Activated CD4-positive, alpha-beta T cell treated with anti-CD3 and anti-CD28 coated beads for 4 hours (primary cell): ENCODE data around the gene MUC6.
"Not testable (repeated sequence)": the region's sequence is repeated elsewhere in the genome, so short reads cannot be mapped to it uniquely, and the experiment has no call there.

ENCODE experiments used
- DNase-seq, 2 donors: peaks; one replicate each; pipeline ENCODE4 v3.0.0-alpha.2; 2020

Gene MUC6

DNA sequence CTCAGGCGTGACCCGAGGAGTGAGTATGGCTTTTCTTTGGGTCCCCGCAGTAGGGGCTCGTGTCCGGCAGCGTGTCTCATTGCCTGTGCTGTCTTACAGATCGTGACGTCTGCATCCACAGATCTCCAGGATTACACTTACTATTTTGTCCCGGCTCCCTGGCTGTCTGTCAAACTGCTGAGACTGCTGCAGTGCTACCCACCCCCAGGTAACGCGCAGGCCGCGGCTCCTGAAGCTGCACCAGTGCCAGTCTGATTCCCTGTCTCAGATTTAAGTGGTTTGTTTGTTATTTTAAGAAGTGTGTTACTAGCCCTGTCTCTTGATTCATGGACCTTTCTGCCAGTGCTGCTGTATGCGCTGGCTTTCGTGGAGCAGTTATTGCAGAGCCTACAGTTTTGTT is 52.0 kb downstream of the MUC6 start:
- no peak for DNase-seq

- DNase-seq: no peak
Measured at GRCh38 chr11:981764-982163, 54.8 kb downstream of the MUC6 start.

- DNase-seq: no peak
Measured at GRCh38 chr11:980438-981357, 55.8 kb downstream of the MUC6 start.

GRCh38 chr11:978781-979180 is 57.7 kb downstream of the MUC6 start:
- DNase-seq: no peak

DNA sequence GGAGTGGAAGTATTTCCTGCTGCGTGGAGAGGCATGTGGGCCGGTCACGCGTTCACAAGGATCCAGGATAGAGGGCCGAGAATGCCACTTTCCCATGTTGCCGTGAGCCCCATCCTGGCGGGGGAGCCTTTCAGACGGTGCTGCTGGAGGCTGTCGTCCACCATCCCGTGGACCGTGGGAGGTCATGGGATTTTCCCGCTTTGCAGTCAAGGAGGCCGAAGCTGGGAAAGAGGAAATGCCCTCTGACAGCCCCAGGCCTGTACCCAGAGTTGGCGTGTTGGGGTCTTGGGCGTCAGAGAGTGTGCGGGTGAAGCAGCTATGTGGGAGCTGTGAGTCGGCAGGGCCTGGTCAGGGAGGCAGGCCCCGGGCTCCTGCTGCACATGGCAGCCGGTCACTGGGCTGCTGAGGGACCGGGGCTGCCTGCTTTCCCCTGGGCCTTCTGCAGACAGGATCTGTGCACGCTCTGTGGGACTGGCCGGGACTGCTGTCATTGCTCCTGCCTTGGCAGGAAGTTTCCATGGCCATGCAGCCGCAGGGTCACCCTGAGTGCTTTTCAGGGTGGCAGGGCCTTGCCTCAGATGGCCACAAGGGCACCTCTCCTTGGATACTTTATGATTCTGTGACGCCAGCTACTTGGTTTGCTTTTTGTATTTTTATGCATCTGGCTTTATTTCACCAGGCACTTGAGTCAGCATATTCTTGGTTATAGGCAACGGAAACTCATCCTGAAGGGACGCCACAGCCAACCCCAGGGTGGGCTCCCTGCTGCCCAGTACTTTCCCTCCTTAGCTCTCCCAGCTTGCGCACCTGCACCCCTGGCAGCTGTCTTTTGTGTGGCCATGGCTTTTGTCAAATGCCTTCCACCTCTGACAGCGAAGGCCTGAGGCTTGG is 58.4 kb downstream of the MUC6 start:
- no peak for DNase-seq

GRCh38 chr11:976431-977160 is 59.9 kb downstream of the MUC6 start:
- no peak for DNase-seq

DNA sequence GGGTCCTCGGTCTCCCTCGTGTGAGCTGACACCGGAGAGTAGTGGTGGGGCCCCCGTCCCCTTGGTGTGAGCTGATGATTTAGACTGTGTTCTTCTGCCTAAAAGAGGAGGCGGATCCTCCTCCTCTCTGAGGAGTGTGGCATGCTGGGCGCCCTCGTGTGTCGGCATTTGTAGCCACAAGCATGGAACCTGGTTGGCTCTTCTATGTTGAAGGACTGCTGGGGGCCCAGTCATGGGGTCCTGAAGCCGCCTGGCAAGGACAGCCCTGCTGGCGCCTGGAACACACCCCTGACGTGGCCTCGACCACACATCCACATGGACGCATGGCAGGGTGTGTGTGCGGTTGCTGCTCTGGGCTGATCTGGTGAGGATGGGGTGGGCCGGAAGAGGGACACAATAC is 60.7 kb downstream of the MUC6 start:
- DNase-seq: no peak

DNA sequence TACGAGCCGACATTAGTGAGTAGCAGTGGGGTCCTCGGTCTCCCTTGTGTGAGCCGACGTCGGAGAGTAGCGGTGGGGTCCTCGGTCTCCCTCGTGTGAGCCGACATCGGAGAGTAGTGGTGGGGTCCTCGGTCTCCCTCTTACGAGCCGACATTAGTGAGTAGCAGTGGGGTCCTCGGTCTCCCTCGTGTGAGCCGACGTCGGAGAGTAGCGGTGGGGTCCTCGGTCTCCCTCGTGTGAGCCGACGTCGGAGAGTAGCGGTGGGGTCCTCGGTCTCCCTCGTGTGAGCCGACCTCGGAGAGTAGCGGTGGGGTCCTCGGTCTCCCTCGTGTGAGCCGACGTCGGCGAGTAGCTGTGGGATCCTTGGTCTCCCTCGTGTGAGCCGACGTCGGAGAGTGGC is 61.1 kb downstream of the MUC6 start:
- DNase-seq: not testable (repeated sequence)

GRCh38 chr11:973237-973636 is 63.3 kb downstream of the MUC6 start:
- DNase-seq: no peak

DNA sequence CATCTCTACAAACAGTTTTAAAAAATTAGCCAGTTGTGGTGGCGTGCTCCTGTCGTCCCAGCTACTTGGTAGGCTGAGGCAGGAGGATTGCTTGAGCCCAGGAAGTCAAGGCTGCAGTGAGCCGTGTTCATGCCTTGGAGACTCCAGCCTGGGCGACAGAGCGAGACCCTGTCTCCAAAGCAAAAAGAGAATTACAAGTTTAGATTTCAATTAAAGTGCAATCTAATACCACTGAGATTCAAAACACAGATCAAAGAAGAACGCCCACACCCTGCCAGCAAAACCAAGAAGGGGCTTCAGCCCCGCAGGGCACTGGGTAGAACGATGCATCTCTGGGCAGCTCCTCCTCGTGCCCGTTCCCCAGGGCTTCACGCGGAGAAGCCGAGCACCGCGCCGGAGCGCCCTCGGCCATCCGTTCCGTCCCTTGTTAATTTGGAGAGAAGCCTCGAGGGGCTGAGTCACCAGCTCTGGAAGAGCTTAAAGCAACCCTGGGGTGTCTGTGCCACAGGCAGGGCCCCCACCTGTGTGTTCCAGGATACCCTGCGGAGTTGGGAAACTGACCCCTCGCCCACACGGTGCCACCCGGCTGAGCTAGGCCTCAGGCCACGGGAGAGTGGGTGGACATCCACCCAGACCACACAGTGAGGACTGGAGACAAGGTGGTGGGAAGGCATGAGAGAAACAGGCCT is 63.9 kb downstream of the MUC6 start:
- no peak for DNase-seq

GRCh38 chr11:971731-972365 is 64.7 kb downstream of the MUC6 start:
- DNase-seq: no peak

GRCh38 chr11:971092-971690 is 65.3 kb downstream of the MUC6 start:
- DNase-seq: no peak

DNA sequence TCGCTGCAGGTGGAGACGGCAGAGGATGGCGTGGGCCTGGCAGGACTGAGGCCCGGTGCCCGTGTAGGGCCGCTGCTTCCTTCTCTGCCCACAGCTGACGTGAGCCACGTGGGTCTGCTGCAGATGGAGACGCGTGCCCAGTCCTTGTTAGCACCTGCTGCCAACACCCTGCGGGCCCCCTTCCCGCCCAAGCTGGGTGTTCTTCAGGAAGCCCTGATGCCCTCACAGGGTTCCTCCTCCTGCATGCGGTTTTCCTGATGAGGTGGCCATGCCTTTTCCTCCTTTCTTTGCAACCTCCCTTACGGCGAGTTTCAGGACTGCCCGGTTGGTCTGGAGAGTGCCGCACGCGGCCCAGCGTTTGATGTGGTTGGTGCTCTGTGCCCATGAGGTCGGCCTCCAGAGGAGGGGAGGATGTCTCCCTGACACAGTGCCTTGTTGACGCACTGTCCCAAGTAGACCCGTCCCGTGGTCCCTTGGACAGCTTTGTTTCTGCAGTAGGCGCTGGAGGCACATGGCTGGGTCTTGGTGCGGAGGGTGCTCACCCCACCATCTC is 66.1 kb downstream of the MUC6 start:
- DNase-seq: no peak

DNA sequence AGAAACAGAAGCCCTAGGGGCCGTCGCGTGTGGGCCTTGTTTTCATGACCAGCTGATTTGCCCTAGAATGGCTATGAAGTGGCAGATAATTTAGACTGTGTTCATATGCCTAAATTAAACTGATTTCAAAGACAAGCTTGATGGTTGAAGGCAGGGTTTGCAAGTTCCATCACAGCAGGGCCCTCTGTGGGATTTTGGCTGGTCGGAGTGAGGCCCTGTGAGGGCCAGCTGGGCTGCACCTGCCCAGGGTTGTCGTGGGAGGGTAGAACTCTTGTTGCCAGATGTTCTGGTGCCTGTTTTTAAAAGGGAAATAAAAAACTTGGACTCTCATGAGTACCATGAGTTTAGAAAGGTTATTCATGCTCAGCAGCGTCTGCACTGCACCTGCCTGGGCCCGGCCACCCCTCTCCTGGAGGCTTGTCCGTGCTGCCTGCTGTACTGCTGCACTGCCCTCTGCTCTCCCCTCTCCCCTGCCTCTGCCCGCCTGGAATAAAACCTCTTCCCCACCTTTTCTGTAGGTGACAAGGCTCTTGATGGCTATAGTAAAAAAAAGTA is 66.8 kb downstream of the MUC6 start:
- DNase-seq: no peak

DNA sequence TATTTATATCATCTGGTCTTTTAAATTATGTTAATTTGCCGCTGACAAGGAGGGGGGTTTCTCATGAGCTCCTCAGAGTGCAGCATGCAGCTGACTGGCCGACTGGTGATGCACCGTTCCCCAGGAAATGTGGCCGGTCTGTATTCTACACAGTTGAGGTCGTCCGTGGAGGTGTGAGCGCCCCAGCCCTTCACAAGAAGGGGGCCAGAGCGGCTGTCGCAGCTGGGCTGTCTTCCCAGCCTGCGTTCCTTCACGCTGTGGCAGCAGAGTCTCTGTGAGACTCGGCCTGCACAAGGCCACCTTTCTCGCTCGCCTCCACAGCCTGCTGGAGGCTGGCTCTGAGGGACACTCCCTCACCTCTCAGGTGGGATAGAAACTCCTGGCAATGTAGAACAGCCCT is 67.7 kb downstream of the MUC6 start:
- no peak for DNase-seq

DNA sequence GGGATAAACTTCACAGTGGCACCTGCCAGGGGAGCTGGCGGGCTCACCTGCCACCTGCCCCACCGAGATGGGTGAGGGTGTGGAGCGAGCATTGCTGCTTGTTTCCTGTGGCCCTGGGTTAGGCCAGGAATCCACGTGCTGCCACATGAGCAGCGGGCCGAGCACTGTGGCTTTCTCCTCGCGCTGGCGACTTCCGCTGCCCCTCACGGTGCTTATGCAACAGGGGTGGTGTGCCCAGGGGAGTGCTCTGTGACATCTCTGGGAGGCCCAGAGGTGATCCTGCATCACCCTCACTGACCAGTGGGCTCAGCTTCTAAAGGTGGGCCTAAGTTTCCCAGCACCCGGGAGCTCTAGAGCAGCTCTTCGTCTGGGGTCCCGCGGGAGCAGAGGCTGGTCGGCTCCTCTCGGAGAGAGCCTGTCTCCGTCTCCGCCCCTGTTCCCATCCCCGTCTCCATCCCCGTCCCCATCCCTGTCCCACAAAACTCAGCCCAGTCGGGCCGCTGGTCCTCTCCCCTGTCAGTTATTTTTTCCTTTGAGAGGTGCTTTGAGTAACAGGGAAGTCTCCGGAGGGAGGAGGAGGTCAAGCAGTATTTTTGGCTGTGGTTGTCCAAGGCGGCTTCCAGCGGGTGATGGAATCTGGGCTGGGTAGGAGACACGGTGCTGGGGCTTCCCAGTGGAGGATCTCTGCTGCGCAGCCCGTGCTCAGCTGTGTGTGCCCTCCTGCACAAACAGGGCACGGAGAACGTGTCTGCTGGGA is 68.3 kb downstream of the MUC6 start:
- DNase-seq: no peak

DNA sequence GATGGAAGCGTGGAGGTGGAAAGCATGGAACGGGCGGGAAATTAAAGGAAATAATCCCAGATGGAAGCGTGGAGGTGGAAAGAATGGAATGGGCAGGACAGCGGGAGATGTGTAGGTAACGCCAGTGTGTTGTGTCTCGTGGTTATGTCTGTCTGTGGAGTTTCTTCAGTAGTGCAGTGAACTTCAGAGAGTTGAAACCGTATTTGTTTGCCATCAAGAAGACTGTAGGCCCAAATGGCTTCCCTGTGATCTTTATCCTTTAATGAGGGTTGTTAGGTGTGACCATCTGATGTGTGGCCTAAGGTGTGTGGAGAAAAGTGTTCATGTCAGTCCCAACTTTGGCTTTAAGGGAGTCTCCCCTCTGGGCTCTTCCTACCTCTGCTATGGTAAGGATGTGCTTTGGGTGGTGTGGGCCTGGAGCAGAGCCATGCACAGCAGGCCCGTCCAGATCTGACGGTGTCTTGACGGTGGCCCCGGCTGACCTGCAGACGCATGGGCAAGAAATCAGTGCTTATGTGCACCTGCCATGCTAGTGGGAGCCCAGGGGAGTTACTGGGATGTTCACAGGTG is 71.2 kb downstream of the MUC6 start:
- DNase-seq: no peak

DNA sequence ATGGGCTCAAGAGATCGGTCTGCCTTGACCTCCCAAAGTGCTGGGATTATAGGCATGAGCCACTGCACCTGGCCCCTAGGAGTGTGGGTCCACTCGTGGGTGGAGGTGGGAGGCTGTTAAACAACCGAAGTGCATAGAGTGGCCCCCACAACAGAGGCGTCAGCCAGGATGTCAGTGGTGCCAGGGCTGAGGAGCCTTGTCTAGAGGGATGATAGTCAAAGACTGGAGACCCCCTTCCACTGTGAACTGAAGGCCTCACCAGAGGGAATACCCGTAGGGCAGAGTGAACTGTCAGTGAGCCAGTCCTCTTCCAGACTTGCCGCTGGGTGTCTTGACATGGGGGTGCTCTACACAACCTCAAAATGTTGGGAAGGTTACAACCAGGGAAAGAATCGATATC is 72.7 kb downstream of the MUC6 start:
- no peak for DNase-seq
